ENCODE data around the gene ZKSCAN7. TPM values are rescaled to one million over a fixed set of nuclear protein-coding genes. Genes with fewer than 3 reads are reported as not detected.
"Not testable (repeated sequence)": the region's sequence is repeated elsewhere in the genome, so short reads cannot be mapped to it uniquely, and the experiment has no call there.

ZKSCAN7 gene
- total RNA-seq, result 1 to 10 TPM; 2.8 TPM
- long read RNA-seq, partial matches to known transcripts, result 0 of 5 reads
- long read RNA-seq, other reads (novel, unspliced or antisense), result 3 of 5 reads

GRCh38 chr3:44554626-44555592 lies at the start of gene ZKSCAN7:
Gene ZKSCAN7, plus strand, starts transcription at chr3:44555193. Its CDS starts 1,855 bp downstream, at chr3:44557048.
- DNase-seq (peak; percentile 73), ATAC-seq (peak; percentile 94 to 95)
- intact Hi-C loops (cut with DNase I), result no loop called here

DNA sequence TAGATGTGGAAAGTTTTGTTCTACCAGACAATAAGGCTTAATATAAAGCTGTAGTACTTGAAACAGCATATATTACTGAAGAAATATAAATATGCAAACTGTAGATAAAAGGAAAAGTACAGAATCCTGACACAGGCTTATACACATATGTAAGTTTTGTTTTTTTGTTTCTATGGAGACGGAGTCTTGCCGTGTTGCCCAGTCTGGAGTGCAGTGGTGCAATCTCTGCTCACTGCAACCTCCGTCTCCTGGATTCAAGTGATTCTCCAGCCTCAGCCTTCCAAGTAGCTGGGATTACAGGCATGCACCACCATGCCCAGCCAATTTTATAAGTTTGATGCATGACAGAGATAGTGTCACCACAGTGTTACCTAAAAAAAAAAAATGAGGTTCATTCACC lies 48.4 kb upstream of the ZKSCAN7 start:
- DNase-seq (no peak), ATAC-seq (no peak)
- intact Hi-C loops (cut with DNase I), result no loop called here

- intact Hi-C loops (cut with DNase I), result no loop called here
- ATAC-seq, result no peak
Observed at GRCh38 chr3:44506961-44507360, 48.0 kb upstream of the ZKSCAN7 start.

DNA sequence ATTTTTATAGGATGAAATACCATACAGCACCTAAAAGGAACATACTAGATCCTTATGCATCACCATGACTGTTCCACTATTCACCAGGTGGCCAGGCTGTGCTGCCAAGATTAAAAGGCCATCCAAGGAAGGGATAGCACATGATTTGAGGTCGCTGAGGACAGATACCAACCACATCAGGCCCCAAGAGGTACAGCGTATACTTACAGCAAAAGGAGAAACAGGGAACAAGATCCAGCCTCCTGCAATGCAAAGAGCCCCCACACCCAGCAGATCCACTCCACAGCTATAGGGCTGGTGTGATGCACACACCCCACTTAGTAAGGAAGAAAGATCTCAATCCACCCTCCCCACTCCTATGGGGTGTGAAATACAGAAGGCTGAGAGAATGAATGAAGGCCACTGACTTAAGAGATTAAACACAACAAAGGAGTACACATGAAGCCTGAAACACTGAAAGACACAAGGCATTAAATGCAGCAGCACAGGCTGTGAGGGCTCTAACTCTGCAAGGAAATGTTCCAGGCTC lies 45.5 kb upstream of the ZKSCAN7 start:
- DNase-seq (no peak), ATAC-seq (no peak)
- intact Hi-C loops (cut with DNase I), result no loop called here

More at GRCh38 chr3:44506961-44507360, 48.0 kb upstream of the ZKSCAN7 start:
- no peak for DNase-seq

DNA sequence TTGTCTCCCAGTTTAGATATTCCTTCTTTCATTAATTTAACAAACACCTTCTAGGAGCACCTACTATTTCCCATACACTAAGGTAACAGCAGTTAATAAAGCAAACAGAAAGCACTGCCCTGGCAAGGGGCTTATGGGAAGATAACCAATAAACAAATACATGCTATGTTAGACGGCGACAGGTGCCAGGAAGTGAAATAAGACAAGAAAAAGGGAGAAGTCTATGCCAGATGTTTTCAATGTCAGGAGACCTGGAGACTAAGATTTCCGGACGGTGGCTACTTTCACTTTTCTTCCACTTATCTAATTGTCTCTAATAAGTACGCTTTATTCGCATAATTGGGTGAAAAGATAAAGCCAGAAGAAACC lies 45.0 kb upstream of the ZKSCAN7 start:
- no peak for DNase-seq
- intact Hi-C loops (cut with DNase I), result loop anchor here (10.0 kb wide), 2 partner anchors 175 to 195 kb away; partner anchors contain the start of gene TCAIM (in 1 of the 2)
- peak; percentile 1 to 5 for ATAC-seq

- intact Hi-C loops (cut with DNase I), result loop anchor here (10.0 kb wide), 2 partner anchors 176 to 196 kb away; partner anchors contain the start of gene TCAIM (in 1 of the 2)
- ATAC-seq (no peak), DNase-seq (no peak)
Observed at GRCh38 chr3:44511238-44511566, 43.8 kb upstream of the ZKSCAN7 start.

GRCh38 chr3:44513513-44513912 lies 41.5 kb upstream of the ZKSCAN7 start:
- ATAC-seq, result no peak
- intact Hi-C loops (cut with DNase I), result loop anchor here (10.0 kb wide), 2 partner anchors 179 to 199 kb away; partner anchors contain the start of gene TCAIM (in 1 of the 2)
- DNase-seq, result no peak

DNA sequence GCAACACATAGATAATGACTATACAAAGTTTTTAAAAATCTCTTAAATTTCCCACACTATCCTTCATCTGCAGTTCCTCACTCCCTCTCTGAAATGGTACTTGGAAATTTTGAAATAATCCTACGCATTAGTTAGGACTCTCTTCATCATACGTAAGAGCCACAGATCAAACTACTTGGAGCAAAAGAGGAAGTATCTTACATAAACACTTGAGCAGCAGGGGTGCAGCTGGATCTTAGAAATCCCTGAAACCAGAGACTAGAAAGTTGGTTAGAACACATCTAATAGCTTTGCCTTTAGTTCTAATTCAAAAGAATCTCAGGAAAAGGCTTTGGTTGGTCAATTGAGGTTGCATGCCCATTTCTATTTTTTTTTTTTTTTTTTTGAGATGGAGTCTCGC lies 38.8 kb upstream of the ZKSCAN7 start:
- ATAC-seq (no peak), DNase-seq (no peak)
- intact Hi-C loops (cut with DNase I), result loop anchor here (10.0 kb wide), 2 partner anchors 181 to 201 kb away; partner anchors contain the start of gene TCAIM (in 1 of the 2)

DNA sequence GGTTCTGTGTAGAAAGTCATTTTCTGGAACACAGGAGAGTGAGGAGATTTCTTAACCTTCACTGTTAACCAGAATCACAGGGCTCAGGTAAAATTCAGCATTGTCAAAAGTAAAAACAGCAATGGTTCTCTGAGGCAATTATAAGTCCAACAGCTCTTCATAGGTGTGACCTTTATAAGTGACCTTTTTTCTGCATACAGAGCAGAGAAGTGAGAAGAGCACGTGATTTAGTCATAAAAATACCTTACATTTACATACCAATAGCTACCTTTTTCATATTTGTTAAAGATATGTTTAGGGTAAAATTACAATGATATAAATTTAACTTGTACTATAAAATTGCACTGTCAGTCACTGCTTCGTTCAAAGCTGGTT lies 36.2 kb upstream of the ZKSCAN7 start:
- intact Hi-C loops (cut with DNase I), result loop anchor here (10.0 kb wide), 2 partner anchors 184 to 204 kb away; partner anchors contain the start of gene TCAIM (in 1 of the 2)
- no peak for DNase-seq
- ATAC-seq, result no peak

GRCh38 chr3:44521721-44522120 lies 33.3 kb upstream of the ZKSCAN7 start:
- no peak for ATAC-seq
- intact Hi-C loops (cut with DNase I), result no loop called here

GRCh38 chr3:44522494-44522933 lies 32.5 kb upstream of the ZKSCAN7 start:
- intact Hi-C loops (cut with DNase I), result no loop called here

More at GRCh38 chr3:44521721-44522120, 33.3 kb upstream of the ZKSCAN7 start:
- no peak for DNase-seq

DNA sequence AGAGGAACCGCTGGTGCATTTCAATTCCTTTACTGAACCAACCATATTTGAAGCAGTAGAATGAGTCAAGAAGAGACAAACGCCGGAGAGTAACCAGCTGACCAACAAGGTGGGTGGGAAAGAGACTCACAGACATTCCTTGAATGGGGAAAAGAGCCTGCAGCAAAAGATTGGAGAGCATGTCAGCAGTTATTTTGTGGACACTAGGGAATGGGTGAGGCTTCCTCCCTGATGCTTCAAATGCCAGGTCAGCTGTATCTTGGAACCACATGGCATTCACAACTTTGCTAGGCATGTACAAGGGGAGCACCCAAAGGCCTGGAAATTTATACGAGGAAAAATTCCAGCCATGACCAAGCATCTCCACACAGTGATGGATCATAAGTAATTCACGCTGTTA lies 29.9 kb upstream of the ZKSCAN7 start:
- ATAC-seq, result no peak
- intact Hi-C loops (cut with DNase I), result no loop called here
- no peak for DNase-seq

More at GRCh38 chr3:44522494-44522933, 32.5 kb upstream of the ZKSCAN7 start:
- no peak for DNase-seq
- no peak for ATAC-seq

GRCh38 chr3:44529927-44530326 lies 25.1 kb upstream of the ZKSCAN7 start:
- ATAC-seq (no peak), DNase-seq (no peak)
- intact Hi-C loops (cut with DNase I), result no loop called here

- DNase-seq, result no peak
- intact Hi-C loops (cut with DNase I), result no loop called here
- ATAC-seq, result no peak
Observed at GRCh38 chr3:44530911-44531310, 24.1 kb upstream of the ZKSCAN7 start.

DNA sequence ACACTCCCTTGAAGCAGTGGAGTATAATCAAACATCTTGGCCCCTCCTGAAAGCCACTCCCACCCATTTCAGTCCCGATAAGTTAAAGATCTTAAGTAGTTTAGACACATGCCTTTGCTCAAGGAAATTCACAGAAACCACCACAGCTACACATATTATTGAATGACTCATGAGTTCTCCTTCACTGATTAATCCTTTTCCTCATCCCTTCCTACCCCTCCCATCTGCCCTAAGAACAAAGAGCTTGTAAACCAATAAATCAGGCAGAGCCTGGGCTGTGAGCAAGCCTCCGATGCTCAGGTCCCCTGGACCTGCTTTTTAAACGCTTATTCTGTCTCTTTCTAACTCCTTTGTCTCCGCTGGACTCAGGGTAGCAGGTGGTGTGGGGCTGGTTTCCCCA lies 20.3 kb upstream of the ZKSCAN7 start:
- intact Hi-C loops (cut with DNase I); ATAC-seq; DNase-seq: not testable (repeated sequence)

DNA sequence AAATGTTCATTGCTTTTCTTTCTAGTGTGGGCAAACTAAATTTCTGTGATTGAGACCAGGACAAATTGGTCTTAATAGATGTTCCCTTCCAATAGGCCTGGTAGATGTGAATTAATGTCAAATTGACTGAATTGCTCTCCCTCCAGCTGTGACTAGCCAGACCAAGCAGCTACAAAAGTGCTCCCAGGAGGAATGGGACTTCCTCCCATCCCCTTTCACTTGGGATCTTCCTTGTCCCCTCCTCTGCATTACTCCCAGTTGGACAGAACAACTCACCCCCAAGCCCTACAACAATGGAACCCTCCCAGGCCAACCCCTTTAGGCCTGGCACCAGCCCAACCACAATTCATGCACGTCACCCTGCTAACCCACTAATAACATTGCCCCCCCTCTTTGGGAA lies 19.6 kb upstream of the ZKSCAN7 start:
- ATAC-seq (no peak), DNase-seq (no peak)
- intact Hi-C loops (cut with DNase I), result no loop called here

DNA sequence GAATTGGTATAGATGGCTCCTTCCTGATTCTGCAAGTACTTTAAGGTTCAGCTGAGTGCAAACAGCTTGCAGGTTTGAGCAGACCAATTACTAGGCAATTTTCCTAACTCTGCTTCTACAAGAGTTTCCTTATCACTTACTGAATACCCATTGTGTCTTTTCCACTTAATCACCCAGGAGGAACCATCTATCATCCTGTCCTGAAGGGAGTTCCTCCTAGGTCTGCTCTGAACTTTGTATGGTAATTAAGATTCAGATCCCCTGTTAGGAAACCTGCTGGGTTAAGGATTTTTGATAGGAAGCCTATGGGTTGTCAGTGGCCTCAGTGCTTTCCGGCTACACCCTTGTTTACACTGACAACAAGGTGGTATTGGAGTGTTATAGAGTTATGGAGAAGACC lies 10.2 kb upstream of the ZKSCAN7 start:
- DNase-seq; ATAC-seq; intact Hi-C loops (cut with DNase I): not testable (repeated sequence)

DNA sequence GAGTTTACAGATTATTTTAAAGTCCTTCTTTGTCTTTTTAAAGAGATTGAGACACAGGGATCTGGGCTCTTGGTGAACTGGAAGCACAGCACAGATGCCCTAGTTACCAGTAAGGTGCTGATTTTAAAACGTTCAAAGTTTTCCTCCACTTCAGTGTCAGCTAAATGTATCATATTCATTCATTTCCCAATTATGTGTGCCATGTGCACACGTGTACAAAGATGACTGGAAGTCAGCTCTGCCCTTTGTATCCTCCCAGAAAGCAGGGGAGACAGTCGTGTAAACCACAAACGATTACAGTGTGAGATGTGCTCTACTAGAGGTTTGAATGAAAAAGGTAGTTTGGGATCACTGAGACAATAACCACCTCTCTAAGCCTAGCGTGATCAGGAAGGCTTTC lies 730 bp downstream of the ZKSCAN7 start:
- intact Hi-C loops (cut with DNase I), result no loop called here
- no peak for ATAC-seq
- DNase-seq, result no peak

DNA sequence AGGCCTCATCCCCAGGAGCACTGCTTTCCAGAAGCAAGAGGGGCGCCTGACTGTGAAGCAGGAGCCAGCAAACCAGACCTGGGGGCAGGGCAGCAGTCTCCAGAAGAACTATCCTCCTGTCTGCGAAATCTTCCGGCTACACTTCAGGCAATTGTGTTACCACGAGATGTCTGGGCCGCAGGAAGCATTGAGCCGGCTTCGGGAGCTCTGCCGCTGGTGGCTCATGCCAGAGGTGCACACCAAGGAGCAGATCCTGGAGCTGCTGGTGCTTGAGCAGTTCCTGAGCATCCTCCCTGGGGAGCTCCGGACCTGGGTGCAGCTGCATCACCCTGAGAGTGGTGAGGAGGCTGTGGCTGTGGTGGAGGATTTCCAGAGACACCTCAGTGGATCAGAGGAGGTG lies 2.1 kb downstream of the ZKSCAN7 start:
- intact Hi-C loops (cut with DNase I), result no loop called here
- ATAC-seq, result no peak
- no peak for DNase-seq

- no peak for DNase-seq
- no peak for ATAC-seq
- intact Hi-C loops (cut with DNase I), result no loop called here
Observed at GRCh38 chr3:44561076-44561475, 6.1 kb downstream of the ZKSCAN7 start.

All from left cardiac atrium (tissue), 4 donors.